ENCODE results near the gene CPM.

DNA sequence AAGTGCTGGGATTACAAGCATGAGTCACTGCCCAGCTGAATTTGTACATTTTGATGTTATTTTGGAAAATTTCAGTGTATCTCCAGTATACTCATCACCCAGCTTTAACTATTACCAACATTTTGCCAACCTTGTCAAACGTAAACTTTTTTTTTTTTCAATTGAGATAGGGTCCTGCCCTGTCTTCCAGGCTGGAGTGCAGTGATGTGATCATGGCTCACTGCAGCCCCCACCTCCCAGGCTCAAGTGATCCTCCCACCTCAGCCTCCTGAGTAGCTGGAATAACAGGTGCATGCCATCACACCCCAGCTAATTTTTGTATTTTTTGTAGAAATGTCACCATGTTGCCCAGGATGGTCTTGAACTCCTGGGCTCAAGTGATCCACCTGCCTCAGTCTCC is 95.8 kb downstream of the CPM start:
- TF ChIP-seq, protein P1, sequence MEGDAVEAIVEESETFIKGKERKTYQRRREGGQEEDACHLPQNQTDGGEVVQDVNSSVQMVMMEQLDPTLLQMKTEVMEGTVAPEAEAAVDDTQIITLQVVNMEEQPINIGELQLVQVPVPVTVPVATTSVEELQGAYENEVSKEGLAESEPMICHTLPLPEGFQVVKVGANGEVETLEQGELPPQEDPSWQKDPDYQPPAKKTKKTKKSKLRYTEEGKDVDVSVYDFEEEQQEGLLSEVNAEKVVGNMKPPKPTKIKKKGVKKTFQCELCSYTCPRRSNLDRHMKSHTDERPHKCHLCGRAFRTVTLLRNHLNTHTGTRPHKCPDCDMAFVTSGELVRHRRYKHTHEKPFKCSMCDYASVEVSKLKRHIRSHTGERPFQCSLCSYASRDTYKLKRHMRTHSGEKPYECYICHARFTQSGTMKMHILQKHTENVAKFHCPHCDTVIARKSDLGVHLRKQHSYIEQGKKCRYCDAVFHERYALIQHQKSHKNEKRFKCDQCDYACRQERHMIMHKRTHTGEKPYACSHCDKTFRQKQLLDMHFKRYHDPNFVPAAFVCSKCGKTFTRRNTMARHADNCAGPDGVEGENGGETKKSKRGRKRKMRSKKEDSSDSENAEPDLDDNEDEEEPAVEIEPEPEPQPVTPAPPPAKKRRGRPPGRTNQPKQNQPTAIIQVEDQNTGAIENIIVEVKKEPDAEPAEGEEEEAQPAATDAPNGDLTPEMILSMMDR (conservative IDR thresholded peaks at IDR 0.05) = no peak
- TF ChIP-seq EZH2 (IDR thresholded peaks at IDR 0.05; ENCODE audit: low read depth) = no peak
